HL-60 (cell line): ENCODE data around the gene DMD.

ENCODE experiments used
- TF ChIP-seq, protein P1 (sequence below): IDR thresholded peaks from one replicate; pipeline ENCODE4 v1.5.1; 2011; ENCODE audit warnings: low read length, control low read depth, inconsistent platforms; ENCODE audit not compliant: insufficient read depth
- TF ChIP-seq, protein P2 (sequence below): IDR thresholded peaks from 2 replicates; pipeline ENCODE4 v1.6.1; 2012; ENCODE audit warnings: low read depth; ENCODE audit not compliant: insufficient replicate concordance

DNA sequence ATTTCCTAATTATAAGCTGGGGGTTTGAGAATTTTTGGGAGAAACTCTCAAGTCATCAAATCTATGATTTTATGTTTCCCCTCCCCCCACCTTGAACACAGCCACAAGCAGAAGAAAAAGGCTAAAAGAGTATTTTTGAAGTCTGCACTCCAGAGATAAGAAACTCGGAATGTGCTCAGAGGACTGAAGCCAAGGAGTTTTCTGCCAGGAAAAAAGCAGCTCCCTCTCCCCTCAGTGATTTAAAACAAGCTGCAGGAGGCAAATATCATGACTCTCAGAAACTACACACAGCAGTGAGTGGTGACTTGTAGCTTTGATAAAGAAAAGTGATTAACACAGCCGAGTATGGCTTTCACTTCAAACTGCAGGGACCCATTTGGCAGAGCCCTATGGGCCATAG, 1339.3 kb downstream of the DMD start:
- TF ChIP-seq, protein P1, sequence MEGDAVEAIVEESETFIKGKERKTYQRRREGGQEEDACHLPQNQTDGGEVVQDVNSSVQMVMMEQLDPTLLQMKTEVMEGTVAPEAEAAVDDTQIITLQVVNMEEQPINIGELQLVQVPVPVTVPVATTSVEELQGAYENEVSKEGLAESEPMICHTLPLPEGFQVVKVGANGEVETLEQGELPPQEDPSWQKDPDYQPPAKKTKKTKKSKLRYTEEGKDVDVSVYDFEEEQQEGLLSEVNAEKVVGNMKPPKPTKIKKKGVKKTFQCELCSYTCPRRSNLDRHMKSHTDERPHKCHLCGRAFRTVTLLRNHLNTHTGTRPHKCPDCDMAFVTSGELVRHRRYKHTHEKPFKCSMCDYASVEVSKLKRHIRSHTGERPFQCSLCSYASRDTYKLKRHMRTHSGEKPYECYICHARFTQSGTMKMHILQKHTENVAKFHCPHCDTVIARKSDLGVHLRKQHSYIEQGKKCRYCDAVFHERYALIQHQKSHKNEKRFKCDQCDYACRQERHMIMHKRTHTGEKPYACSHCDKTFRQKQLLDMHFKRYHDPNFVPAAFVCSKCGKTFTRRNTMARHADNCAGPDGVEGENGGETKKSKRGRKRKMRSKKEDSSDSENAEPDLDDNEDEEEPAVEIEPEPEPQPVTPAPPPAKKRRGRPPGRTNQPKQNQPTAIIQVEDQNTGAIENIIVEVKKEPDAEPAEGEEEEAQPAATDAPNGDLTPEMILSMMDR: no peak
- TF ChIP-seq, protein P2, sequence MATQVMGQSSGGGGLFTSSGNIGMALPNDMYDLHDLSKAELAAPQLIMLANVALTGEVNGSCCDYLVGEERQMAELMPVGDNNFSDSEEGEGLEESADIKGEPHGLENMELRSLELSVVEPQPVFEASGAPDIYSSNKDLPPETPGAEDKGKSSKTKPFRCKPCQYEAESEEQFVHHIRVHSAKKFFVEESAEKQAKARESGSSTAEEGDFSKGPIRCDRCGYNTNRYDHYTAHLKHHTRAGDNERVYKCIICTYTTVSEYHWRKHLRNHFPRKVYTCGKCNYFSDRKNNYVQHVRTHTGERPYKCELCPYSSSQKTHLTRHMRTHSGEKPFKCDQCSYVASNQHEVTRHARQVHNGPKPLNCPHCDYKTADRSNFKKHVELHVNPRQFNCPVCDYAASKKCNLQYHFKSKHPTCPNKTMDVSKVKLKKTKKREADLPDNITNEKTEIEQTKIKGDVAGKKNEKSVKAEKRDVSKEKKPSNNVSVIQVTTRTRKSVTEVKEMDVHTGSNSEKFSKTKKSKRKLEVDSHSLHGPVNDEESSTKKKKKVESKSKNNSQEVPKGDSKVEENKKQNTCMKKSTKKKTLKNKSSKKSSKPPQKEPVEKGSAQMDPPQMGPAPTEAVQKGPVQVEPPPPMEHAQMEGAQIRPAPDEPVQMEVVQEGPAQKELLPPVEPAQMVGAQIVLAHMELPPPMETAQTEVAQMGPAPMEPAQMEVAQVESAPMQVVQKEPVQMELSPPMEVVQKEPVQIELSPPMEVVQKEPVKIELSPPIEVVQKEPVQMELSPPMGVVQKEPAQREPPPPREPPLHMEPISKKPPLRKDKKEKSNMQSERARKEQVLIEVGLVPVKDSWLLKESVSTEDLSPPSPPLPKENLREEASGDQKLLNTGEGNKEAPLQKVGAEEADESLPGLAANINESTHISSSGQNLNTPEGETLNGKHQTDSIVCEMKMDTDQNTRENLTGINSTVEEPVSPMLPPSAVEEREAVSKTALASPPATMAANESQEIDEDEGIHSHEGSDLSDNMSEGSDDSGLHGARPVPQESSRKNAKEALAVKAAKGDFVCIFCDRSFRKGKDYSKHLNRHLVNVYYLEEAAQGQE: no peak
